GM12864 (cell line): Measurements from ENCODE around the gene LUZP1.

Experiments used
- DNase-seq: peaks from one replicate; pipeline ENCODE4 v3.0.0-alpha.2; 2011; ENCODE audit warnings: low read depth
- H3K4me3 ChIP-seq: 2 replicates; pipeline ENCODE4 v1.5.1; 2011; ENCODE audit warnings: mild to moderate bottlenecking, low read depth, low read length, control low read depth
- CTCF ChIP-seq: IDR thresholded peaks from 2 replicates; pipeline ENCODE4 v1.5.1; 2011; ENCODE audit warnings: low read depth, mild to moderate bottlenecking, moderate library complexity, low read length, control low read depth, inconsistent platforms; ENCODE audit errors: missing control alignments

LUZP1 gene

GRCh38 chr1:23074012-23074411 lies 94.6 kb downstream of the LUZP1 start:
- no peak for DNase-seq
- TF ChIP-seq CTCF = no peak

GRCh38 chr1:23069675-23070074 lies 99.0 kb downstream of the LUZP1 start:
- DNase-seq = no peak

More at GRCh38 chr1:23074012-23074411, 94.6 kb downstream of the LUZP1 start:
- no peak overlapping the region for H3K4me3 ChIP-seq

GRCh38 chr1:23069149-23069548 lies 99.5 kb downstream of the LUZP1 start:
- DNase-seq = no peak
- H3K4me3 ChIP-seq = no peak overlapping the region
- no peak for TF ChIP-seq CTCF

More at GRCh38 chr1:23069675-23070074, 99.0 kb downstream of the LUZP1 start:
- no peak for TF ChIP-seq CTCF
- no peak overlapping the region for H3K4me3 ChIP-seq

- no peak for TF ChIP-seq CTCF
- H3K4me3 ChIP-seq = no peak overlapping the region
- DNase-seq = no peak
Measured at GRCh38 chr1:23066075-23066474, 102.6 kb downstream of the LUZP1 start.

- no peak overlapping the region for H3K4me3 ChIP-seq
- no peak for DNase-seq
- TF ChIP-seq CTCF = no peak
Measured at GRCh38 chr1:23065385-23065784, 103.3 kb downstream of the LUZP1 start.

- H3K4me3 ChIP-seq = no peak overlapping the region
- TF ChIP-seq CTCF = no peak
- DNase-seq = no peak
Measured at GRCh38 chr1:23062271-23062670, 106.4 kb downstream of the LUZP1 start.

- DNase-seq = no peak
- TF ChIP-seq CTCF = no peak
- H3K4me3 ChIP-seq = no peak overlapping the region
Measured at GRCh38 chr1:23057301-23057700, 111.4 kb downstream of the LUZP1 start.
